Kidney tubule cell (primary cell): ENCODE measurements around the gene MAPKBP1.

Source experiments
- DNase-seq: peaks from one replicate; pipeline ENCODE4 v3.0.0-alpha.2; 2018; ENCODE audit warnings: low spot score

MAPKBP1 gene

GRCh38 chr15:41827880-41828806 lies 53.9 kb downstream of the MAPKBP1 start, which contains the start of gene JMJD7:
Gene JMJD7 (plus strand): TSS chr15:41828092. CDS start chr15:41828125, 33 bp downstream.
- peak; percentile 87 for DNase-seq

- DNase-seq: peak; percentile 24
These were observed 54.5 kb downstream of the MAPKBP1 start for GRCh38 chr15:41828807-41829141.

- no peak for DNase-seq
These were observed 55.8 kb downstream of the MAPKBP1 start for GRCh38 chr15:41829959-41830646.

- peak; percentile 35 for DNase-seq
These were observed 57.0 kb downstream of the MAPKBP1 start for GRCh38 chr15:41831291-41831690.

- DNase-seq: no peak
These were observed 57.9 kb downstream of the MAPKBP1 start for GRCh38 chr15:41832208-41832607.

- DNase-seq: peak; percentile 84
These were observed 58.6 kb downstream of the MAPKBP1 start for GRCh38 chr15:41832875-41833274.

GRCh38 chr15:41834096-41834495 lies 59.8 kb downstream of the MAPKBP1 start:
- no peak for DNase-seq

- no peak for DNase-seq
These were observed 61.8 kb downstream of the MAPKBP1 start for GRCh38 chr15:41836073-41836472.

GRCh38 chr15:41836713-41837454 lies 62.6 kb downstream of the MAPKBP1 start:
- no peak for DNase-seq

- peak; percentile 6 for DNase-seq
These were observed 64.2 kb downstream of the MAPKBP1 start, which contains the start of gene PLA2G4B for GRCh38 chr15:41838400-41838897. Gene PLA2G4B (plus strand): TSS chr15:41838847. CDS start chr15:41838914, 67 bp downstream.

GRCh38 chr15:41839781-41840491 lies 65.7 kb downstream of the MAPKBP1 start:
- no peak for DNase-seq

GRCh38 chr15:41840673-41841072 lies 66.4 kb downstream of the MAPKBP1 start:
- no peak for DNase-seq

GRCh38 chr15:41841131-41841530 lies 66.8 kb downstream of the MAPKBP1 start:
- no peak for DNase-seq

GRCh38 chr15:41842229-41842628 lies 67.9 kb downstream of the MAPKBP1 start:
- DNase-seq: no peak

GRCh38 chr15:41843571-41843970 lies 69.3 kb downstream of the MAPKBP1 start:
- DNase-seq: no peak

- DNase-seq: no peak
These were observed 70.5 kb downstream of the MAPKBP1 start for GRCh38 chr15:41844814-41845213.

- DNase-seq: no peak
These were observed 72.9 kb downstream of the MAPKBP1 start for GRCh38 chr15:41847206-41847605.

- DNase-seq: no peak
These were observed 73.7 kb downstream of the MAPKBP1 start for GRCh38 chr15:41847981-41848380.

- no peak for DNase-seq
These were observed 74.3 kb downstream of the MAPKBP1 start for GRCh38 chr15:41848631-41849030.

GRCh38 chr15:41849204-41849603 lies 74.9 kb downstream of the MAPKBP1 start:
- no peak for DNase-seq

GRCh38 chr15:41849861-41850260 lies 75.6 kb downstream of the MAPKBP1 start:
- no peak for DNase-seq
